Caco-2 (cell line): ENCODE measurements around the gene NSMCE3. TPM values are rescaled to one million over a fixed set of nuclear protein-coding genes. Genes with fewer than 3 reads are reported as not detected.

Source experiments
- BruUV-seq: library from RNA; stranded (reverse); fragments of 400-500 nt; replicated peaks from 2 replicates; lab custom pipeline; 2021; lab: Mats Ljungman, UMichigan
- CTCF ChIA-PET: fragments of 300-600 bp; sonication (Branson Sonifier 250); formaldehyde crosslinking; loops from one replicate; lab custom pipeline; 2022; ENCODE audit warnings: antibody characterized with exemption; lab: Charles Lee
- POLR2A ChIA-PET: fragments of 300-600 bp; sonication (Branson Sonifier 250); formaldehyde crosslinking; loops from one replicate; lab custom pipeline; 2022; ENCODE audit warnings: antibody characterized with exemption; lab: Charles Lee
- DNase-seq, 2 experiments: peaks; one replicate each; pipeline versions ENCODE4 v3.0.0 to v3.0.0-alpha.2; 2020 to 2022
- H3K27me3 ChIP-seq: replicated peaks from 2 replicates; pipeline ENCODE4 v1.6.0; 2011; ENCODE audit warnings: low read length; ENCODE audit not compliant: control insufficient read depth, insufficient read depth
- H3K36me3 ChIP-seq: 2 replicates; pipeline ENCODE4 v1.5.1; 2011; ENCODE audit warnings: low read length; ENCODE audit not compliant: control insufficient read depth, insufficient read depth
- H3K4me1 ChIP-seq: fragments of 250-450 bp; sonication (Bioruptor Pico); 2 replicates; pipeline ENCODE4 v1.5.1; 2020; ENCODE audit warnings: mild to moderate bottlenecking
- H3K4me3 ChIP-seq: 2 replicates; pipeline ENCODE4 v1.5.1; 2011; ENCODE audit warnings: low read depth, mild to moderate bottlenecking, control low read depth, low read length
- H3K9me3 ChIP-seq: fragments of 250-450 bp; sonication (Bioruptor Pico); 2 replicates; pipeline ENCODE4 v1.5.1; 2020; ENCODE audit warnings: mild to moderate bottlenecking, moderate library complexity
- H3K27ac Mint-ChIP-seq: one replicate; pipeline ENCODE4 v1.8.0; 2022; ENCODE audit warnings: mixed read lengths; ENCODE audit not compliant: unreplicated experiment
- H3K27me3 Mint-ChIP-seq: one replicate; pipeline ENCODE4 v1.8.0; 2022; ENCODE audit warnings: mixed read lengths; ENCODE audit not compliant: insufficient read depth, unreplicated experiment
- H3K36me3 Mint-ChIP-seq: one replicate; pipeline ENCODE4 v1.8.0; 2022; ENCODE audit warnings: mild to moderate bottlenecking, mixed read lengths; ENCODE audit not compliant: insufficient read depth, unreplicated experiment
- H3K4me1 Mint-ChIP-seq: one replicate; pipeline ENCODE4 v1.8.0; 2022; ENCODE audit warnings: low read depth, mixed read lengths; ENCODE audit not compliant: unreplicated experiment
- H3K4me3 Mint-ChIP-seq: one replicate; pipeline ENCODE4 v1.8.0; 2022; ENCODE audit warnings: mild to moderate bottlenecking, moderate library complexity, mixed read lengths; ENCODE audit not compliant: unreplicated experiment
- H3K9me3 Mint-ChIP-seq: one replicate; pipeline ENCODE4 v1.8.0; 2022; ENCODE audit warnings: mixed read lengths; ENCODE audit not compliant: unreplicated experiment
- intact Hi-C: fragments of 100-400 bp; cut with micrococcal nuclease; formaldehyde crosslinking; loops from one replicate; pipeline ENCODE4 v1.10.0; 2022; ENCODE audit not compliant: unreplicated experiment
- total RNA-seq: library from RNA; stranded (reverse); gene quantifications from 2 replicates; pipeline ENCODE4 v1.2.3, GENCODE V29; 2022
- TF ChIP-seq, protein P1 (sequence below), 2 experiments: fragments of 200-600 bp in 1 of 2; IDR thresholded peaks; 1 replicate in 1 of 2; 2 replicates in 1 of 2; pipeline versions ENCODE4 v1.5.1 to v1.8.0; 2011 to 2022; ENCODE audit warnings: antibody characterized with exemption in 1 of 2, control low read depth in 1 of 2, inconsistent platforms in 1 of 2, low read depth in 1 of 2, low read length in 1 of 2, mild to moderate bottlenecking in 1 of 2, moderate library complexity in 1 of 2; ENCODE audit not compliant: insufficient read depth in 1 of 2, severe bottlenecking in 1 of 2, unreplicated experiment in 1 of 2

NSMCE3 gene
- total RNA-seq, 1 experiment from 2014 or later, result 7.8 TPM

DNA sequence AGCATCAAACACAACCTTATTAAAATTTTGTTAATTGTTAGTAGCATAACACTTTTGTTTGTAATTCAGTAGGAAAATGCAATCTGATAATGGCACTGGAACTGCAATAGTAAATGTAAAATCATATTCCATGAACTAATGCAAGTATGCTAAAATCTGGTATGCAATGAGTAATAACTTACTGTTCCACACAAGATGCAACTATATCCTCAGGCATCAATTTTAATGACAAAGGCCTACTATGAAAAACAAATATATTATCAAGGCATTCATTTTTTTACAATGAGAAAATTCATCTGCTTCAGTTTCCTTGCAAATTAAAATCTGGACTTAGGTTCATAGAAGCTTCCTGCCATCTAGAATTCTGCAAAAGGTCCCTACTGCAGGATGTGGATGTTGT, 1.4 kb upstream of the NSMCE3 start:
- H3K4me3 Mint-ChIP-seq, result no peak overlapping the region
- Histone ChIP-seq H3K9me3 (no peaks in the 10 kb centered on the region), H3K4me1 (peaks cover 10% of the 10 kb centered on the region; the same call in 1 of the 2 replicates), H3K4me3 (no peak overlapping the region), H3K27me3 (no peaks in the 10 kb centered on the region), H3K36me3 (no peaks in the 10 kb centered on the region; the same call in 1 of the 2 replicates)
- H3K36me3 Mint-ChIP-seq, result peaks cover 12% of the 10 kb centered on the region
- POLR2A ChIA-PET, result no interaction called here
- H3K4me1 Mint-ChIP-seq, result peaks cover 6% of the 10 kb centered on the region
- no peaks in the 10 kb centered on the region for H3K9me3 Mint-ChIP-seq
- no peak overlapping the region for H3K27ac Mint-ChIP-seq
- DNase-seq, result no peak
- BruUV-seq, result no TSS peak
- TF ChIP-seq, protein P1, sequence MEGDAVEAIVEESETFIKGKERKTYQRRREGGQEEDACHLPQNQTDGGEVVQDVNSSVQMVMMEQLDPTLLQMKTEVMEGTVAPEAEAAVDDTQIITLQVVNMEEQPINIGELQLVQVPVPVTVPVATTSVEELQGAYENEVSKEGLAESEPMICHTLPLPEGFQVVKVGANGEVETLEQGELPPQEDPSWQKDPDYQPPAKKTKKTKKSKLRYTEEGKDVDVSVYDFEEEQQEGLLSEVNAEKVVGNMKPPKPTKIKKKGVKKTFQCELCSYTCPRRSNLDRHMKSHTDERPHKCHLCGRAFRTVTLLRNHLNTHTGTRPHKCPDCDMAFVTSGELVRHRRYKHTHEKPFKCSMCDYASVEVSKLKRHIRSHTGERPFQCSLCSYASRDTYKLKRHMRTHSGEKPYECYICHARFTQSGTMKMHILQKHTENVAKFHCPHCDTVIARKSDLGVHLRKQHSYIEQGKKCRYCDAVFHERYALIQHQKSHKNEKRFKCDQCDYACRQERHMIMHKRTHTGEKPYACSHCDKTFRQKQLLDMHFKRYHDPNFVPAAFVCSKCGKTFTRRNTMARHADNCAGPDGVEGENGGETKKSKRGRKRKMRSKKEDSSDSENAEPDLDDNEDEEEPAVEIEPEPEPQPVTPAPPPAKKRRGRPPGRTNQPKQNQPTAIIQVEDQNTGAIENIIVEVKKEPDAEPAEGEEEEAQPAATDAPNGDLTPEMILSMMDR (IDR thresholded peaks at IDR 0.05; ENCODE audit: insufficient read depth in 1 of 2, low read depth in 1 of 2, low read length in 1 of 2, severe bottlenecking in 1 of 2, unreplicated experiment in 1 of 2), result no peak
- CTCF ChIA-PET, result no interaction called here
- H3K27me3 Mint-ChIP-seq, result peaks cover 8% of the 10 kb centered on the region
- intact Hi-C loops, result no loop called here

DNA sequence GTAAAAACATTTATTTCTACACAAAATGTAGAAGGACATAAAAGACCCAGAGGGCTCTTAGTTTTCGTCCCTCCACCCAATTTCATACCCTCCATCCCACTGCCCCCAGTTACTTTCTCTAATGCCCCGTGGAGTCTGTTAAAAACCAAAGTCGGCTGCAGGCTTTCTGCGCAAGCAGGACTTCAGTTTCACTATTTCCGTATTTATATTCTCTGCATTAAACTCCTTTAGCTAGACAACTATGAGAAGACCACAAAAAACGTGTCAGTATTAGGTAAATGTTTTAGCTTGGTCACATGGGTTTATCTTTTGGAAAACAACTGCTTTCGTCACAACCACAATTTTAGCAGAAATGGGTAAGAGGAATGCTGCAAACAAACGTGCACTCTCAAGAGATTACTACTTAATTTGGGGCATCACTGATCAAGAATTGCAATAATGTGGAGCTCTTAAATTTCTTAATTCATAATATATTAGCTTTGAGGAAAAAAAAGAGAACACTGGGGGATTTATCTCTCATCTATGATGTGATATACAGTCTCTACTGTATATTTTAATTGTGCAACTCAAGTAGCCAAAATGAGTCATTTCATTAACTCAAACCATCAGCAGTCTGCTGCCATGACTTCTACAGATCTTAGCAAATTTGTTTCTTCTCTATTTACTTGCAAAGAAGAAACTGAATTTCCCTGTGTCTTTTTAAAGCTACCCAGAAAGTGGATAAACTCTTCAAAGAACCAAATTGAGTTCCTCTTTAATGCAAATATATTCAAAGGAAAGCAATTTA, 740 bp upstream of the NSMCE3 start:
- H3K36me3 ChIP-seq, result no peaks in the 10 kb centered on the region; the same call in 1 of the 2 replicates
- H3K4me3 Mint-ChIP-seq, result peak overlapping the region; percentile 94
- H3K4me1 Mint-ChIP-seq, result peaks cover 6% of the 10 kb centered on the region
- no peaks in the 10 kb centered on the region for H3K9me3 ChIP-seq
- H3K27ac Mint-ChIP-seq, result peak overlapping the region; percentile 65
- peaks cover 12% of the 10 kb centered on the region for H3K36me3 Mint-ChIP-seq
- peak overlapping the region; percentile 80 for H3K4me3 ChIP-seq
- POLR2A ChIA-PET, result no interaction called here
- BruUV-seq, result no TSS peak
- TF ChIP-seq, protein P1 (IDR thresholded peaks at IDR 0.05; ENCODE audit: insufficient read depth in 1 of 2, low read depth in 1 of 2, low read length in 1 of 2, severe bottlenecking in 1 of 2, unreplicated experiment in 1 of 2), result no peak
- no peaks in the 10 kb centered on the region for H3K27me3 ChIP-seq
- peaks cover 5% of the 10 kb centered on the region for H3K27me3 Mint-ChIP-seq
- peaks cover 10% of the 10 kb centered on the region; the same call in 1 of the 2 replicates for H3K4me1 ChIP-seq
- no peak for DNase-seq
- intact Hi-C loops, result no loop called here
- CTCF ChIA-PET, result no interaction called here
- H3K9me3 Mint-ChIP-seq, result no peaks in the 10 kb centered on the region

DNA sequence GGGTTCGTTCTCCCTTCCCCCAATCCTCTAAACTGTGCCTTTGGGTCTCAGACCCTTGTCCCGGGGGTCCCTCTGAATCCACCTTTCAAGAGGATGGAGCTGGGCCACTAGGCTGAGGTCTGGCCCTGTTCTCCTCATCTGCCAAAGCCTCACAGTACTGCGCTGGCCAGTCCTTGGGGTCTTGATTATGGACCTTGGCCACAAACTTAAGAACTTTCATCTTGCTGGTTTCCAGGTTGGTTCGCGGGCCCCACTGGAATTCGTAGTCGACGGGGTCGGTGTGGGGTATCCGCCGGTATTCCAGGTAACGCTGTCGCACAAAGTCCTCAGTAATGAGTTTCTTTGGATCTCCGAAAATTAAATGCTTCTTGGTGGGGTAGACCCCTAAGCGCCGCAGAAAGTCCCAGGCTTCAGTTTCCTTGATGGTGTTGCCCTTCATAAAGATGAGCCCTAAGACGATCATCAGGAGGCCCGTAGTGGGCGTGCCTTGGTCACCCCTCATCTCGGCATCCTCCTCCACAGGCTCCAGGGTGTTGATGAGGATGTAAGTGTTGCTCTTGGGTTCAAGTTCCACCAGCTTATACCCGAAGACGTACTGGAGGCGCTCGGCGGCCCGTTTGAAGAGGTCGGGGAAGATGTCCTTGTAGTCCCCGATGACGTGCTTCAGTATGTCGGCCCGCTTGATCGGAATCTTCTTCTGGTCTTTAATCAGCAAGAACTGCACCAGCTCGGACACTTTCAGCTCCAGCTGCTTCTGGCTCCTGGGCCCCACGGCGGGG, 727 bp downstream of the NSMCE3 start:
- Histone ChIP-seq H3K4me1 (peaks cover 10% of the 10 kb centered on the region; the same call in 1 of the 2 replicates), H3K36me3 (no peaks in the 10 kb centered on the region; the same call in 1 of the 2 replicates), H3K4me3 (peak overlapping the region; percentile 80), H3K27me3 (no peaks in the 10 kb centered on the region), H3K9me3 (no peaks in the 10 kb centered on the region; the same call in 1 of the 2 replicates)
- DNase-seq, result peak in 1 of 2 experiments; percentile 48
- POLR2A ChIA-PET, result no interaction called here
- Mint-ChIP-seq H3K9me3 (no peaks in the 10 kb centered on the region), H3K4me1 (peaks cover 6% of the 10 kb centered on the region), H3K27ac (peak overlapping the region; percentile 65), H3K36me3 (peaks cover 12% of the 10 kb centered on the region), H3K4me3 (peak overlapping the region; percentile 94), H3K27me3 (peaks cover 5% of the 10 kb centered on the region)
- CTCF ChIA-PET, result no interaction called here
- BruUV-seq, result TSS peak; percentile 75
- TF ChIP-seq, protein P1 (IDR thresholded peaks at IDR 0.05; ENCODE audit: insufficient read depth in 1 of 2, low read depth in 1 of 2, low read length in 1 of 2, severe bottlenecking in 1 of 2, unreplicated experiment in 1 of 2), result no peak
- intact Hi-C loops, result no loop called here
